Measurements from ENCODE around the gene CLEC2L. TPM values are rescaled to one million over a fixed set of nuclear protein-coding genes. Genes with fewer than 3 reads are reported as not detected.

CLEC2L gene
- total and polyA plus RNA-seq, 2 experiments from 2014 or later: not detected

- DNase-seq (ENCODE audit: low spot score): peak; percentile 57
- no peak overlapping the region for H3K4me3 Mint-ChIP-seq
- no peaks in the 10 kb centered on the region; the same call in 2 of the 3 replicates for H3K9me3 Mint-ChIP-seq
- TF ChIP-seq ZNF462 (CRISPR knock-in tag; IDR thresholded peaks at IDR 0.05): no peak
- peak; percentile 49 to 84 for TF ChIP-seq CTCF (conservative IDR thresholded peaks at IDR 0.05; ENCODE audit: low read depth in 2 of 2)
- TF ChIP-seq EZH2phosphoT487 (IDR thresholded peaks at IDR 0.05; ENCODE audit: unreplicated experiment): no peak
- no peak for TF ChIP-seq POLR2AphosphoS5 (IDR thresholded peaks at IDR 0.05; ENCODE audit: low read depth)
- peak overlapping the region; percentile 29; the same call in 1 of the 2 replicates for H2AFZ ChIP-seq
- no peaks in the 10 kb centered on the region; the same call in 2 of the 3 replicates for H3K36me3 Mint-ChIP-seq (ENCODE audit: low read depth)
- peaks cover 6% of the 10 kb centered on the region; the same call in 1 of the 2 replicates for H3K4me1 ChIP-seq (ENCODE audit: insufficient read depth)
- ATAC-seq: peak; percentile 73
- H3K9me2 ChIP-seq (ENCODE audit: insufficient read depth): peaks cover 4% of the 10 kb centered on the region; the same call in 1 of the 2 replicates
- H3K27me3 ChIP-seq (ENCODE audit: insufficient read depth): no peaks in the 10 kb centered on the region
- no peaks in the 10 kb centered on the region for H3K79me2 ChIP-seq (replicated peaks; ENCODE audit: insufficient read depth)
- peaks cover 13% of the 10 kb centered on the region for H3K4me1 Mint-ChIP-seq
- no peak overlapping the region for H3K4me2 ChIP-seq
- no peaks in the 10 kb centered on the region for H4K20me1 ChIP-seq (replicated peaks; ENCODE audit: insufficient read depth)
- no peak overlapping the region for H3K27ac Mint-ChIP-seq
- H3K27me3 Mint-ChIP-seq (ENCODE audit: insufficient read depth, low read depth, poor library complexity): peaks cover 8% of the 10 kb centered on the region
- H3K27ac ChIP-seq (ENCODE audit: low read depth): no peak overlapping the region
- H3K4me3 ChIP-seq: no peak overlapping the region
- H3F3A ChIP-seq (replicated peaks; ENCODE audit: low read depth): no peaks in the 10 kb centered on the region
- no peaks in the 10 kb centered on the region for H3K36me3 ChIP-seq (ENCODE audit: insufficient read depth)
Observed at GRCh38 chr7:139557857-139558581, 34.5 kb downstream of the CLEC2L start.

Measured in GM23338 (cell line).